K562 (cell line): ENCODE results near the gene AHCYL2. TPM values are rescaled to one million over a fixed set of nuclear protein-coding genes. Genes with fewer than 3 reads are reported as not detected.
"Not testable (repeated sequence)": the region's sequence is repeated elsewhere in the genome, so short reads cannot be mapped to it uniquely, and the experiment has no call there.

Experiments used
- ATAC-seq: fragments of 200-7000 bp; cut with Tn5 transposase; 3 replicates; pipeline ENCODE4 v1.9.1; 2020; ENCODE audit warnings: moderate library complexity
- BruUV-seq: library from RNA; stranded (reverse); fragments of 400-500 nt; replicated peaks from 2 replicates; lab custom pipeline; 2021; lab: Mats Ljungman, UMichigan
- CTCF ChIA-PET: fragments of 300-600 bp; formaldehyde crosslinking; extraction: SDS; loops from one replicate; lab custom pipeline; 2021; ENCODE audit warnings: low intra/inter-chr PET ratio; lab: Yijun Ruan, JAX
- POLR2A ChIA-PET: fragments of 300-600, 350-650 bp; sonication (Branson Sonifier 250); formaldehyde crosslinking; extraction: SDS; loops from one replicate; lab custom pipeline; 2021; ENCODE audit warnings: antibody characterized with exemption, inconsistent platforms; lab: Yijun Ruan, JAX
- DNase-seq, 4 experiments: peaks; one replicate each; pipeline versions ENCODE4 v3.0.0 to v3.0.0-alpha.2; 2011 to 2018; ENCODE audit warnings: low spot score in 3 of 4, mixed read lengths in 3 of 4; ENCODE audit errors: extremely low read depth in 1 of 4
- FAIRE-seq: peaks from 2 replicates; lab custom pipeline; 2011; peaks lifted over from hg19 to GRCh38; lab: Jason Lieb, UNC
- H2AFZ ChIP-seq: 2 replicates; pipeline ENCODE4 v1.6.0; 2011; ENCODE audit warnings: low read depth, low read length, control low read depth, inconsistent platforms
- H3K27ac ChIP-seq: fragments of 200-600 bp; 3 replicates; pipeline ENCODE4 v1.8.0; 2011; ENCODE audit warnings: low read depth, mild to moderate bottlenecking, control low read depth, inconsistent platforms, low read length, moderate library complexity, mixed read lengths; ENCODE audit errors: extremely low read depth
- H3K27me3 ChIP-seq, 2 experiments: fragments of 300-600 bp in 1 of 2; 2 replicates in 1 of 2; 3 replicates in 1 of 2; pipeline versions ENCODE4 v1.6.0 to v1.8.0; 2011; ENCODE audit warnings: inconsistent platforms in 2 of 2, low read length in 2 of 2, mild to moderate bottlenecking in 1 of 2, mixed read lengths in 1 of 2, moderate library complexity in 1 of 2; ENCODE audit not compliant: control insufficient read depth in 2 of 2, insufficient read depth in 2 of 2
- H3K36me3 ChIP-seq: fragments of 300-600 bp; 3 replicates; pipeline ENCODE4 v1.8.0; 2011; ENCODE audit warnings: mild to moderate bottlenecking, low read length, inconsistent platforms; ENCODE audit not compliant: control insufficient read depth, insufficient read depth
- H3K4me1 ChIP-seq, 2 experiments: fragments of 200-600 bp in 1 of 2; replicated peaks in 1 of 2; 2 replicates in 1 of 2; 3 replicates in 1 of 2; pipeline versions ENCODE4 v1.5.1 to v1.8.0; 2011; ENCODE audit warnings: inconsistent platforms in 2 of 2, low read length in 2 of 2, mild to moderate bottlenecking in 1 of 2, mixed read lengths in 1 of 2, moderate library complexity in 1 of 2; ENCODE audit not compliant: control insufficient read depth in 2 of 2, insufficient read depth in 2 of 2
- H3K4me2 ChIP-seq: 2 replicates; pipeline ENCODE4 v1.6.1; 2011; ENCODE audit warnings: low read length, control low read depth, inconsistent platforms, mixed read lengths; ENCODE audit not compliant: insufficient read depth
- H3K4me3 ChIP-seq: fragments of 200-600 bp; sonication (generic), shearing (Covaris generic); 2 replicates; pipeline ENCODE4 v1.5.1; 2016; ENCODE audit warnings: control low read depth, inconsistent platforms
- H3K79me2 ChIP-seq: fragments of 200-600 bp; 3 replicates; pipeline ENCODE4 v1.8.0; 2011; ENCODE audit warnings: low read length, inconsistent platforms; ENCODE audit not compliant: control insufficient read depth, insufficient read depth
- H3K9ac ChIP-seq, 2 experiments: 2 replicates each; pipeline versions ENCODE4 v1.6.0 to v1.6.1; 2011; ENCODE audit warnings: low read depth in 2 of 2, low read length in 2 of 2, control low read depth in 1 of 2, inconsistent platforms in 1 of 2, mild to moderate bottlenecking in 1 of 2, mixed read lengths in 1 of 2; ENCODE audit not compliant: insufficient read depth in 1 of 2
- H3K9me1 ChIP-seq: one replicate; pipeline ENCODE4 v1.6.0; 2011; ENCODE audit warnings: inconsistent platforms, mild to moderate bottlenecking, low read length, moderate library complexity; ENCODE audit not compliant: control insufficient read depth, insufficient read depth
- H3K9me3 ChIP-seq: replicated peaks from 2 replicates; pipeline ENCODE4 v1.5.1; 2011; ENCODE audit warnings: low read depth, low read length, inconsistent platforms; ENCODE audit not compliant: control insufficient read depth, insufficient read depth
- H4K20me1 ChIP-seq: replicated peaks from 2 replicates; pipeline ENCODE4 v1.6.1; 2011; ENCODE audit warnings: low read length, inconsistent platforms, mixed read lengths; ENCODE audit not compliant: control insufficient read depth, insufficient read depth
- BRD9 ChIP-seq: fragments of 450-650 bp; IDR thresholded peaks from 2 replicates; pipeline ENCODE4 v1.6.1; 2018; ENCODE audit warnings: low read depth; ENCODE audit not compliant: partially characterized antibody
- MEIS2 ChIP-seq: fragments of 450-650 bp; IDR thresholded peaks from 2 replicates; pipeline ENCODE4 v1.6.1; 2014; ENCODE audit warnings: mild to moderate bottlenecking; ENCODE audit not compliant: partially characterized antibody
- POLR3A ChIP-seq: IDR thresholded peaks from 2 replicates; pipeline ENCODE4 v1.6.1; 2011; ENCODE audit warnings: borderline replicate concordance, mild to moderate bottlenecking, moderate library complexity; ENCODE audit not compliant: insufficient read length, insufficient read depth; ENCODE audit errors: extremely low read depth
- WGBS: fragments of 100-300 bp; shearing (Covaris generic); methylation state at CpG from one replicate; pipeline ENCODE4 v1.1.6; 2016; ENCODE audit warnings: low coverage, mixed read lengths; ENCODE audit not compliant: insufficient coverage; ENCODE audit errors: missing lambda C conversion rate; 5-methylcytosine and 5-hydroxymethylcytosine counted together
- in situ Hi-C: fragments of 300-500 bp; cut with MboI; formaldehyde crosslinking; loops from 4 replicates; pipeline ENCODE4 v1.15.0; 2018; ENCODE audit warnings: inconsistent platforms, mixed read lengths
- intact Hi-C: fragments of 100-400 bp; cut with micrococcal nuclease; formaldehyde crosslinking; loops from 2 replicates; pipeline ENCODE4 v1.14.2; 2022
- polyA plus RNA-seq, 8 experiments: library from polyadenylated mRNA; depleted of rRNA in 4 of 8; stranded (reverse) in 5 of 8; unstranded in 3 of 8; fragments of >200 nt; fragmentation: Nextera tagmentation in 2 of 8; fragmentation: Illumina TruSeq in 1 of 8; extraction: Ambion mirVana in 2 of 8; extraction: Trizol in 1 of 8; gene quantifications; 2 replicates each; pipeline versions ENCODE4 v1.2.1 to v1.2.3, GENCODE V29; 2011 to 2014; ENCODE audit warnings: inconsistent platforms in 1 of 8, missing spikeins in 1 of 8
- total RNA-seq, 7 experiments: library from RNA; depleted of rRNA in 6 of 7; stranded (reverse); fragments of >200 nt in 6 of 7; fragmentation: Illumina TruSeq in 2 of 7; extraction: Trizol in 2 of 7; gene quantifications; 2 replicates each; pipeline versions ENCODE4 v1.2.1 to v1.2.3, GENCODE V29; 2011 to 2021; ENCODE audit warnings: low replicate concordance in 1 of 7
- TF ChIP-seq, protein P1 (sequence below): fragments of 450-650 bp; formaldehyde crosslinking; IDR thresholded peaks from 2 replicates; pipeline ENCODE4 v1.4.0; 2020; ENCODE audit warnings: mild to moderate bottlenecking
- TF ChIP-seq, protein P2 (sequence below), 2 experiments: IDR thresholded peaks in 1 of 2; conservative IDR thresholded peaks in 1 of 2; 2 replicates each; pipeline ENCODE4 v1.6.1; 2016; ENCODE audit warnings: low read depth in 2 of 2, mild to moderate bottlenecking in 1 of 2, missing compliant biosample characterization in 1 of 2, missing genetic modification characterization in 1 of 2, moderate library complexity in 1 of 2

The AHCYL2 gene
- total and polyA plus RNA-seq, 9 of the 15 experiments (the other 6 are each of a cell fraction or from before 2014, with no cell fraction given) = 0.93 to 10.5 (median 5.2) TPM

DNA sequence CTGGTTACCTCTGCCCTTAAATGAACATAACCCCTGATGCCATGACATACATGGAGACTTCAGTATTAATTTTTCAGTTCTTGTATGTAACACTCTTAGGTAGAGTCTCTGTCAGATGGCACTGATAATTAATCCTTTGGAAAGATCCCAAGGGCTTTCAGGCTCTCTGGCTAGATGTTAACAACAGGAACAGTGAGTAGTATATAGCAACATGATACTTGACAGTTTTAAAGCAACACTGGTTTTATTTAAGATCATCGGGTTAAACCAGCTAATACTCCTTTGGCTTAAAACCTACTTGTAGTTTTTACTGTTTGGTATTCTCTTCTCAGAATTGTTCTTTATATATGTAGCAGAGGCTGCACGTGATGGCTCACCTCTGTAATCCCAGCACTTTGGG lies 27.3 kb downstream of the AHCYL2 start (continued):
- TF ChIP-seq, protein P1, sequence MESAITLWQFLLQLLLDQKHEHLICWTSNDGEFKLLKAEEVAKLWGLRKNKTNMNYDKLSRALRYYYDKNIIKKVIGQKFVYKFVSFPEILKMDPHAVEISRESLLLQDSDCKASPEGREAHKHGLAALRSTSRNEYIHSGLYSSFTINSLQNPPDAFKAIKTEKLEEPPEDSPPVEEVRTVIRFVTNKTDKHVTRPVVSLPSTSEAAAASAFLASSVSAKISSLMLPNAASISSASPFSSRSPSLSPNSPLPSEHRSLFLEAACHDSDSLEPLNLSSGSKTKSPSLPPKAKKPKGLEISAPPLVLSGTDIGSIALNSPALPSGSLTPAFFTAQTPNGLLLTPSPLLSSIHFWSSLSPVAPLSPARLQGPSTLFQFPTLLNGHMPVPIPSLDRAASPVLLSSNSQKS (CRISPR knock-in tag) = no peak
- no peak for TF ChIP-seq BRD9
- no peak for TF ChIP-seq POLR3A

DNA sequence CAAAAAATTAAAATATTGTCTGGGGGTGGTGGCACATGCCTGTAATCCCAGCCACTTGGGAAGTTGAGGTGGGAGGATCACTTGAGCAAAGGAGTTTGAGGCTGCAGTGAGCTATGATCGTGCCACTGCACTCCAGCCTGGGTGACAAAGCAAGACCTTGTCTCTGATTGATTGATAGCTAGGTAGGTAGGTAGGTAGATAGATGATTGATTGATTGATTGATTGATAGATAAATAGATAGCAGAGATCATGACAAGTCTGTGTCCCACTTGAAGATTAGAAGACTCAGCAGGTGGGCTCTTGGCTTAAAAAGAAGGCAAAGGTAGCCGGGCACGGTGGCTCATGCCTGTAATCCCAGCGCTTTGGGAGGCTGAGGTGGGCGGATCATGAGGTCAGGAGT lies 27.8 kb downstream of the AHCYL2 start:
- H3K4me1 ChIP-seq, BruUV-seq, intact Hi-C loops, DNase-seq, in situ Hi-C loops, H3K4me2 ChIP-seq, ATAC-seq, CTCF ChIA-PET, H3K9me1 ChIP-seq, FAIRE-seq, H3K27me3 ChIP-seq, H3K36me3 ChIP-seq, H3K9ac ChIP-seq, H3K79me2 ChIP-seq, H4K20me1 ChIP-seq, H3K4me3 ChIP-seq, H3K27ac ChIP-seq, H2AFZ ChIP-seq, H3K9me3 ChIP-seq: not testable (repeated sequence)
- TF ChIP-seq MEIS2 = peak; percentile 43
- TF ChIP-seq, protein P2, sequence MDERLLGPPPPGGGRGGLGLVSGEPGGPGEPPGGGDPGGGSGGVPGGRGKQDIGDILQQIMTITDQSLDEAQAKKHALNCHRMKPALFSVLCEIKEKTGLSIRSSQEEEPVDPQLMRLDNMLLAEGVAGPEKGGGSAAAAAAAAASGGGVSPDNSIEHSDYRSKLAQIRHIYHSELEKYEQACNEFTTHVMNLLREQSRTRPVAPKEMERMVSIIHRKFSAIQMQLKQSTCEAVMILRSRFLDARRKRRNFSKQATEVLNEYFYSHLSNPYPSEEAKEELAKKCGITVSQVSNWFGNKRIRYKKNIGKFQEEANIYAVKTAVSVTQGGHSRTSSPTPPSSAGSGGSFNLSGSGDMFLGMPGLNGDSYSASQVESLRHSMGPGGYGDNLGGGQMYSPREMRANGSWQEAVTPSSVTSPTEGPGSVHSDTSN (CRISPR knock-in tag; IDR thresholded peaks at IDR 0.05; ENCODE audit: low read depth) = not testable (repeated sequence)
- TF ChIP-seq, protein P2 (tag; conservative IDR thresholded peaks at IDR 0.05; ENCODE audit: low read depth) = peak; percentile 71
- WGBS = 36% methylated on average over 5 of the region's 5 CpGs
- POLR2A ChIA-PET = interaction anchor here (0.6 to 2.2 kb wide), 2 partner anchors 20 to 28 kb away, joined by 3 to 5 read pairs; partner anchors contain the start of gene AHCYL2
